K562 (cell line): ENCODE results near the gene OBSCN. TPM values are rescaled to one million over a fixed set of nuclear protein-coding genes. Genes with fewer than 3 reads are reported as not detected.

Experiments
- EHMT2 ChIP-seq: fragments of 450-650 bp; IDR thresholded peaks from 2 replicates; pipeline ENCODE4 v1.6.1; 2018; ENCODE audit warnings: antibody characterized with exemption
- KLF1 ChIP-seq: fragments of 450-650 bp; IDR thresholded peaks from 2 replicates; pipeline ENCODE4 v1.6.1; 2016; ENCODE audit warnings: missing genetic modification characterization, missing compliant biosample characterization
- NCOR1 ChIP-seq: fragments of 450-650 bp; IDR thresholded peaks from 2 replicates; pipeline ENCODE4 v1.6.1; 2016; ENCODE audit warnings: mild to moderate bottlenecking, moderate library complexity
- RB1 ChIP-seq: fragments of 450-650 bp; IDR thresholded peaks from 2 replicates; pipeline ENCODE4 v1.6.1; 2017; ENCODE audit warnings: low read depth, mild to moderate bottlenecking
- RBM14 ChIP-seq: fragments of 200-400 bp; formaldehyde crosslinking; IDR thresholded peaks from 2 replicates; pipeline ENCODE4 v1.6.1; 2018; ENCODE audit warnings: low read depth, mild to moderate bottlenecking, low read length, moderate library complexity, borderline replicate concordance; ENCODE audit not compliant: insufficient read depth
- ZEB2 ChIP-seq: fragments of 450-650 bp; IDR thresholded peaks from 2 replicates; pipeline ENCODE4 v1.6.1; 2016
- ZNF124 ChIP-seq: sonication (generic); formaldehyde crosslinking; IDR thresholded peaks from 2 replicates; pipeline ENCODE4 v1.8.1; 2022; ENCODE audit warnings: missing genetic modification reagents
- ZNF224 ChIP-seq: sonication (generic); formaldehyde crosslinking; IDR thresholded peaks from 2 replicates; pipeline ENCODE4 v1.8.0; 2022; ENCODE audit warnings: mild to moderate bottlenecking, missing genetic modification reagents
- ZSCAN29 ChIP-seq: fragments of 450-650 bp; IDR thresholded peaks from 2 replicates; pipeline ENCODE4 v1.6.1; 2017
- ZZZ3 ChIP-seq: fragments of 450-650 bp; IDR thresholded peaks from 2 replicates; pipeline ENCODE4 v1.6.1; 2016; ENCODE audit warnings: antibody characterized with exemption, mild to moderate bottlenecking, moderate library complexity
- polyA plus RNA-seq, 8 experiments: library from polyadenylated mRNA; depleted of rRNA in 4 of 8; stranded (reverse) in 5 of 8; unstranded in 3 of 8; fragments of >200 nt; fragmentation: Nextera tagmentation in 2 of 8; fragmentation: Illumina TruSeq in 1 of 8; extraction: Ambion mirVana in 2 of 8; extraction: Trizol in 1 of 8; gene quantifications; 2 replicates each; pipeline versions ENCODE4 v1.2.1 to v1.2.3, GENCODE V29; 2011 to 2014; ENCODE audit warnings: inconsistent platforms in 1 of 8, missing spikeins in 1 of 8
- total RNA-seq, 7 experiments: library from RNA; depleted of rRNA in 6 of 7; stranded (reverse); fragments of >200 nt in 6 of 7; fragmentation: Illumina TruSeq in 2 of 7; extraction: Trizol in 2 of 7; gene quantifications; 2 replicates each; pipeline versions ENCODE4 v1.2.1 to v1.2.3, GENCODE V29; 2011 to 2021; ENCODE audit warnings: low replicate concordance in 1 of 7
- TF ChIP-seq, protein P1 (sequence below): fragments of 450-650 bp; IDR thresholded peaks from 2 replicates; pipeline ENCODE4 v1.6.1; 2016; ENCODE audit warnings: low read depth
- TF ChIP-seq, protein P2 (sequence below): sonication (generic); formaldehyde crosslinking; IDR thresholded peaks from 2 replicates; pipeline ENCODE4 v1.8.1; 2023; ENCODE audit warnings: missing genetic modification reagents, mild to moderate bottlenecking, borderline replicate concordance
- TF ChIP-seq, protein P3 (sequence below): fragments of 250-450 bp; sonication (Bioruptor Pico); IDR thresholded peaks from 2 replicates; pipeline ENCODE4 v1.5.0; 2021

The OBSCN gene
- total and polyA plus RNA-seq, 9 of the 15 experiments (the other 6 are each of a cell fraction or from before 2014, with no cell fraction given): 0.18 to 19.7 (median 3.6) TPM

DNA sequence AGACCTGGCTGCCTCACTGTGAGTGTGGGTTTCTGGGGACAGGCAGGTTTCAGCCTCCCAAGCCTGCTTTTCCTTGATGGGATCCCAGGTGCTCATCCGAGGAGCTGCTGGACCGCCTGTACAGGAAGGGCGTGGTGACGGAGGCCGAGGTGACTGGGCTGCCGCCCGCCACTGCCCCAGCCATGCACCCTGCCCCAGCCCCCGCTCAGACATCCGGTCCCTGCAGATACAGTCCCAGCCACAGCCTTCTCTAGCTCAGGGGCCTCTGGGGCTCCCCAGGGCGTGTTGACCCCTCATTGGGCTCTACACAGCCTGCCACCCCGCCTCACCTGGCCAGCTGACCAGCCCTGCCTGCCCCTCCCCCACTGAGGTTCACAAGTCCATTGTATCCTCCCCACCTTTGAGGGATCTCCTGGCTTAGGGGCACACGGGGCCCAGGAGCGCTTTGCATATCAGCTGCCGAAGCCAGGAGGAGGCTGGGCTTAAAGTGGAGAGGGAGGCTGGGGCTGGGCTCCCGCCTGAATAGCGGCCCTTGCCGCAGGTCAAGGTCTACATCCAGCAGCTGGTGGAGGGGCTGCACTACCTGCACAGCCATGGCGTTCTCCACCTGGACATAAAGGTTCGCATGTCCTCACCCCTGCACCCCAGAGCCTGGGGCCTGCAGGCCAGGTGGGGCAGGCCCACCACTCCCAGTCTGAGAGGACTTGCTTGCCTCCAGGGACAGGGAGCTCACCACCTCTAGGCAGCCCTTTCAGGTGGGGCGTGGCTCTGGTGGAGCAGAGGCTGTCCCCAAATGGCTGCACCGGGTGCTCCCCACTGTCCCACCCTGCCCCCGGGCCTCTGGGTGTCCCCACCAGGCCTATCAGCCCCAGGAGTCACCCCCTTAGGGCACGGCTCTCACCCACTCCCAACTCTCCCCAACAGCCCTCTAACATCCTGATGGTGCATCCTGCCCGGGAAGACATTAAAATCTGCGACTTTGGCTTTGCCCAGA is 160.3 kb downstream of the OBSCN start (continued):
- TF ChIP-seq RB1: no peak; the same call in none of the 2 replicates
- TF ChIP-seq ZEB2: peak; percentile 92
- TF ChIP-seq ZZZ3: no peak
- TF ChIP-seq EHMT2: no peak
- TF ChIP-seq, protein P1, sequence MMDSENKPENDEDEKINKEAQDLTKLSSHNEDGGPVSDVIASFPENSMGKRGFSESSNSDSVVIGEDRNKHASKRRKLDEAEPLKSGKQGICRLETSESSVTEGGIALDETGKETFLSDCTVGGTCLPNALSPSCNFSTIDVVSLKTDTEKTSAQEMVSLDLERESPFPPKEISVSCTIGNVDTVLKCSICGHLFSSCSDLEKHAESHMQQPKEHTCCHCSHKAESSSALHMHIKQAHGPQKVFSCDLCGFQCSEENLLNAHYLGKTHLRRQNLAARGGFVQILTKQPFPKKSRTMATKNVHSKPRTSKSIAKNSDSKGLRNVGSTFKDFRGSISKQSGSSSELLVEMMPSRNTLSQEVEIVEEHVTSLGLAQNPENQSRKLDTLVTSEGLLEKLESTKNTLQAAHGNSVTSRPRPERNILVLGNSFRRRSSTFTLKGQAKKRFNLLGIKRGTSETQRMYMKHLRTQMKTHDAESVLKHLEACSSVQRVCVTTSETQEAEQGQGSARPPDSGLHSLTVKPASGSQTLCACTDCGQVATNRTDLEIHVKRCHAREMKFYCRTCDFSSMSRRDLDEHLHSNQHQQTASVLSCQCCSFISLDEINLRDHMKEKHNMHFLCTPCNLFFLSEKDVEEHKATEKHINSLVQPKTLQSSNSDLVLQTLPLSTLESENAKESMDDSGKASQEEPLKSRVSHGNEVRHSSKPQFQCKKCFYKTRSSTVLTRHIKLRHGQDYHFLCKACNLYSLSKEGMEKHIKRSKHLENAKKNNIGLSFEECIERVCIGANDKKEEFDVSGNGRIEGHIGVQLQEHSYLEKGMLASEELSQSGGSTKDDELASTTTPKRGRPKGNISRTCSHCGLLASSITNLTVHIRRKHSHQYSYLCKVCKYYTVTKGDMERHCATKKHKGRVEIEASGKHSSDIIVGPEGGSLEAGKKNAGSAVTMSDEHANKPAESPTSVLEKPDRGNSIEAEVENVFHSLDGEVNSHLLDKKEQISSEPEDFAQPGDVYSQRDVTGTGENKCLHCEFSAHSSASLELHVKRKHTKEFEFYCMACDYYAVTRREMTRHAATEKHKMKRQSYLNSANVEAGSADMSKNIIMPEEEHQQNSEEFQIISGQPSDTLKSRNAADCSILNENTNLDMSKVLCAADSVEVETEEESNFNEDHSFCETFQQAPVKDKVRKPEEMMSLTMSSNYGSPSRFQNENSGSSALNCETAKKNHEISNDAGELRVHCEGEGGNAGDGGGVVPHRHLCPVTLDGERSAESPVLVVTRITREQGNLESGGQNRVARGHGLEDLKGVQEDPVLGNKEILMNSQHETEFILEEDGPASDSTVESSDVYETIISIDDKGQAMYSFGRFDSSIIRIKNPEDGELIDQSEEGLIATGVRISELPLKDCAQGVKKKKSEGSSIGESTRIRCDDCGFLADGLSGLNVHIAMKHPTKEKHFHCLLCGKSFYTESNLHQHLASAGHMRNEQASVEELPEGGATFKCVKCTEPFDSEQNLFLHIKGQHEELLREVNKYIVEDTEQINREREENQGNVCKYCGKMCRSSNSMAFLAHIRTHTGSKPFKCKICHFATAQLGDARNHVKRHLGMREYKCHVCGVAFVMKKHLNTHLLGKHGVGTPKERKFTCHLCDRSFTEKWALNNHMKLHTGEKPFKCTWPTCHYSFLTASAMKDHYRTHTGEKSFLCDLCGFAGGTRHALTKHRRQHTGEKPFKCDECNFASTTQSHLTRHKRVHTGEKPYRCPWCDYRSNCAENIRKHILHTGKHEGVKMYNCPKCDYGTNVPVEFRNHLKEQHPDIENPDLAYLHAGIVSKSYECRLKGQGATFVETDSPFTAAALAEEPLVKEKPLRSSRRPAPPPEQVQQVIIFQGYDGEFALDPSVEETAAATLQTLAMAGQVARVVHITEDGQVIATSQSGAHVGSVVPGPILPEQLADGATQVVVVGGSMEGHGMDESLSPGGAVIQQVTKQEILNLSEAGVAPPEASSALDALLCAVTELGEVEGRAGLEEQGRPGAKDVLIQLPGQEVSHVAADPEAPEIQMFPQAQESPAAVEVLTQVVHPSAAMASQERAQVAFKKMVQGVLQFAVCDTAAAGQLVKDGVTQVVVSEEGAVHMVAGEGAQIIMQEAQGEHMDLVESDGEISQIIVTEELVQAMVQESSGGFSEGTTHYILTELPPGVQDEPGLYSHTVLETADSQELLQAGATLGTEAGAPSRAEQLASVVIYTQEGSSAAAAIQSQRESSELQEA: peak; percentile 88
- peak; percentile 88 for TF ChIP-seq NCOR1
- TF ChIP-seq, protein P2, sequence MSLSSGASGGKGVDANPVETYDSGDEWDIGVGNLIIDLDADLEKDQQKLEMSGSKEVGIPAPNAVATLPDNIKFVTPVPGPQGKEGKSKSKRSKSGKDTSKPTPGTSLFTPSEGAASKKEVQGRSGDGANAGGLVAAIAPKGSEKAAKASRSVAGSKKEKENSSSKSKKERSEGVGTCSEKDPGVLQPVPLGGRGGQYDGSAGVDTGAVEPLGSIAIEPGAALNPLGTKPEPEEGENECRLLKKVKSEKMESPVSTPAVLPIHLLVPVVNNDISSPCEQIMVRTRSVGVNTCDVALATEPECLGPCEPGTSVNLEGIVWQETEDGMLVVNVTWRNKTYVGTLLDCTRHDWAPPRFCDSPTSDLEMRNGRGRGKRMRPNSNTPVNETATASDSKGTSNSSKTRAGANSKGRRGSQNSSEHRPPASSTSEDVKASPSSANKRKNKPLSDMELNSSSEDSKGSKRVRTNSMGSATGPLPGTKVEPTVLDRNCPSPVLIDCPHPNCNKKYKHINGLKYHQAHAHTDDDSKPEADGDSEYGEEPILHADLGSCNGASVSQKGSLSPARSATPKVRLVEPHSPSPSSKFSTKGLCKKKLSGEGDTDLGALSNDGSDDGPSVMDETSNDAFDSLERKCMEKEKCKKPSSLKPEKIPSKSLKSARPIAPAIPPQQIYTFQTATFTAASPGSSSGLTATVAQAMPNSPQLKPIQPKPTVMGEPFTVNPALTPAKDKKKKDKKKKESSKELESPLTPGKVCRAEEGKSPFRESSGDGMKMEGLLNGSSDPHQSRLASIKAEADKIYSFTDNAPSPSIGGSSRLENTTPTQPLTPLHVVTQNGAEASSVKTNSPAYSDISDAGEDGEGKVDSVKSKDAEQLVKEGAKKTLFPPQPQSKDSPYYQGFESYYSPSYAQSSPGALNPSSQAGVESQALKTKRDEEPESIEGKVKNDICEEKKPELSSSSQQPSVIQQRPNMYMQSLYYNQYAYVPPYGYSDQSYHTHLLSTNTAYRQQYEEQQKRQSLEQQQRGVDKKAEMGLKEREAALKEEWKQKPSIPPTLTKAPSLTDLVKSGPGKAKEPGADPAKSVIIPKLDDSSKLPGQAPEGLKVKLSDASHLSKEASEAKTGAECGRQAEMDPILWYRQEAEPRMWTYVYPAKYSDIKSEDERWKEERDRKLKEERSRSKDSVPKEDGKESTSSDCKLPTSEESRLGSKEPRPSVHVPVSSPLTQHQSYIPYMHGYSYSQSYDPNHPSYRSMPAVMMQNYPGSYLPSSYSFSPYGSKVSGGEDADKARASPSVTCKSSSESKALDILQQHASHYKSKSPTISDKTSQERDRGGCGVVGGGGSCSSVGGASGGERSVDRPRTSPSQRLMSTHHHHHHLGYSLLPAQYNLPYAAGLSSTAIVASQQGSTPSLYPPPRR (CRISPR knock-in tag): no peak
- peak; percentile 77; the same call in 1 of the 2 replicates for TF ChIP-seq KLF1 (tag)
- no peak for TF ChIP-seq ZSCAN29
- TF ChIP-seq, protein P3, sequence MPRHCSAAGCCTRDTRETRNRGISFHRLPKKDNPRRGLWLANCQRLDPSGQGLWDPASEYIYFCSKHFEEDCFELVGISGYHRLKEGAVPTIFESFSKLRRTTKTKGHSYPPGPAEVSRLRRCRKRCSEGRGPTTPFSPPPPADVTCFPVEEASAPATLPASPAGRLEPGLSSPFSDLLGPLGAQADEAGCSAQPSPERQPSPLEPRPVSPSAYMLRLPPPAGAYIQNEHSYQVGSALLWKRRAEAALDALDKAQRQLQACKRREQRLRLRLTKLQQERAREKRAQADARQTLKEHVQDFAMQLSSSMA (CRISPR knock-in tag): no peak
- TF ChIP-seq ZNF224 (CRISPR knock-in tag): no peak
- TF ChIP-seq ZNF124 (CRISPR knock-in tag): no peak
- no peak for TF ChIP-seq RBM14
